NCI-H82 treated with DMSO at 0.1 percent for 48 hours (cell line): Measurements from ENCODE around the gene MICAL2.

Experiments used
- DNase-seq: peaks from one replicate; lab custom pipeline; 2025; ENCODE audit not compliant: unreplicated experiment; lab: John Stamatoyannopoulos, UW

Gene MICAL2

GRCh38 chr11:12117611-12118010, 7.2 kb downstream of the MICAL2 start:
- DNase-seq, result no peak

- no peak for DNase-seq
Measured at GRCh38 chr11:12118949-12119348, 8.6 kb downstream of the MICAL2 start.

GRCh38 chr11:12119502-12119901, 9.1 kb downstream of the MICAL2 start:
- no peak for DNase-seq

- no peak for DNase-seq
Measured at GRCh38 chr11:12120031-12121008, 9.9 kb downstream of the MICAL2 start.

GRCh38 chr11:12121011-12121410, 10.6 kb downstream of the MICAL2 start:
- DNase-seq, result no peak

- no peak for DNase-seq
Measured at GRCh38 chr11:12121517-12121916, 11.1 kb downstream of the MICAL2 start.

- DNase-seq, result no peak
Measured at GRCh38 chr11:12122083-12122482, 11.7 kb downstream of the MICAL2 start.

GRCh38 chr11:12123273-12123672, 12.9 kb downstream of the MICAL2 start:
- no peak for DNase-seq

- DNase-seq, result no peak
Measured at GRCh38 chr11:12123799-12124198, 13.4 kb downstream of the MICAL2 start.

GRCh38 chr11:12124306-12124705, 13.9 kb downstream of the MICAL2 start:
- no peak for DNase-seq

GRCh38 chr11:12125609-12126149, 15.3 kb downstream of the MICAL2 start:
- DNase-seq, result no peak

GRCh38 chr11:12126344-12127019, 16.1 kb downstream of the MICAL2 start:
- DNase-seq, result no peak

- DNase-seq, result no peak
Measured at GRCh38 chr11:12127206-12127898, 17.0 kb downstream of the MICAL2 start.

- no peak for DNase-seq
Measured at GRCh38 chr11:12128301-12128751, 17.9 kb downstream of the MICAL2 start.

- no peak for DNase-seq
Measured at GRCh38 chr11:12129227-12129626, 18.8 kb downstream of the MICAL2 start.

- no peak for DNase-seq
Measured at GRCh38 chr11:12130180-12130980, 20.0 kb downstream of the MICAL2 start.

GRCh38 chr11:12131943-12132789, 21.8 kb downstream of the MICAL2 start:
- no peak for DNase-seq

- no peak for DNase-seq
Measured at GRCh38 chr11:12132790-12133145, 22.4 kb downstream of the MICAL2 start.

GRCh38 chr11:12133547-12134235, 23.3 kb downstream of the MICAL2 start:
- DNase-seq, result no peak
